ENCODE data around the gene CAMTA1.

DNA sequence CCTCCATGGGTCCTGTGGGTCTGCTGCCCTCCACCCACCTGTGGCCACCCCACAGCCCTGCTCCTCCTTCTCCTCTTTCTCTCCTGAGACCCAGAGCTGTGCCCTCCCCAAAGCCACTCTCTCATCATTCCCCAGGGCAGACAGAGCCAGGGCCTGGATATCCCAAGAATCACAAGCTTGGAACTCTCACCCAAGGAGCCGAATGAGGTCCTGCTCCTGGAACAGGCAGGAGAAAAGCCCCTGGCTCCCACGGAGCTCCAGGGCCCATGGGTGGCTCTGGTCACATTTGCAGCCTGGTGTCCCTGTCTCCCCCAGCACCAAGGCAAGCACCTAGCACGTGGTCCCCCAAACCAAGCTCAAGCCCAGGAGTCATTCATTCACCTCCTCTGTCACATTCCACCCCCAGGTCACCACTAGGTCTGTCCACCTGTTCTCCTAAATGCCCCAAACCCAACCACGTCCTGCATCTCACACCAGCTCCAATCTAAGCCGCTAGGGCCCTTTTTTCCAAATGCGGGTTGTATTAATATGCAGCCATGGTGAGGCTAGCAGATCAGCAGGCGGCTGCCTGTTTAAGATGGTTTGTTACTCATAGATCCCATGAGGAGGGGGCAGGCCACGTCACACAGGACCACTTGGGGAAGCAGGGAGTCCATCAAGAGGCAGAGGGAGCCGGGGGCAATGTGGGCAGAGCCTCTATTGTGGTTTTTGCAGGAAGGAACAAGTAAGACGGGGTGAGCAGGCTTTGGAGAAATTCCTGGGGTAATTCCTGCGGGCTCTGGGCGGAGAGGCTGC, 770.3 kb downstream of the CAMTA1 start:
- TF ChIP-seq, protein P1, sequence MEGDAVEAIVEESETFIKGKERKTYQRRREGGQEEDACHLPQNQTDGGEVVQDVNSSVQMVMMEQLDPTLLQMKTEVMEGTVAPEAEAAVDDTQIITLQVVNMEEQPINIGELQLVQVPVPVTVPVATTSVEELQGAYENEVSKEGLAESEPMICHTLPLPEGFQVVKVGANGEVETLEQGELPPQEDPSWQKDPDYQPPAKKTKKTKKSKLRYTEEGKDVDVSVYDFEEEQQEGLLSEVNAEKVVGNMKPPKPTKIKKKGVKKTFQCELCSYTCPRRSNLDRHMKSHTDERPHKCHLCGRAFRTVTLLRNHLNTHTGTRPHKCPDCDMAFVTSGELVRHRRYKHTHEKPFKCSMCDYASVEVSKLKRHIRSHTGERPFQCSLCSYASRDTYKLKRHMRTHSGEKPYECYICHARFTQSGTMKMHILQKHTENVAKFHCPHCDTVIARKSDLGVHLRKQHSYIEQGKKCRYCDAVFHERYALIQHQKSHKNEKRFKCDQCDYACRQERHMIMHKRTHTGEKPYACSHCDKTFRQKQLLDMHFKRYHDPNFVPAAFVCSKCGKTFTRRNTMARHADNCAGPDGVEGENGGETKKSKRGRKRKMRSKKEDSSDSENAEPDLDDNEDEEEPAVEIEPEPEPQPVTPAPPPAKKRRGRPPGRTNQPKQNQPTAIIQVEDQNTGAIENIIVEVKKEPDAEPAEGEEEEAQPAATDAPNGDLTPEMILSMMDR (conservative IDR thresholded peaks at IDR 0.05; ENCODE audit: low read length), result no peak
- no peak for TF ChIP-seq EZH2phosphoT487 (IDR thresholded peaks at IDR 0.05; ENCODE audit: borderline replicate concordance, low read depth, low read length)
